ENCODE results near the gene LIPK.
"Not testable (repeated sequence)": the region's sequence is repeated elsewhere in the genome, so short reads cannot be mapped to it uniquely, and the experiment has no call there.

The LIPK gene

GRCh38 chr10:88661577-88661976, 44.5 kb upstream of the LIPK start:
- Histone ChIP-seq H3K4me1 (ENCODE audit: control insufficient read depth in 1 of 2, insufficient read depth in 1 of 2, low read depth in 1 of 2, low read length in 1 of 2) (no peaks in the 10 kb centered on the region), H3K27ac (no peak overlapping the region), H3K27me3 (no peaks in the 10 kb centered on the region), H3K36me3 (no peaks in the 10 kb centered on the region), H3K4me3 (ENCODE audit: low read depth in 1 of 2, low read length in 1 of 2) (no peak overlapping the region), H3K9me3 (no peaks in the 10 kb centered on the region)
- TF ChIP-seq CTCF (IDR thresholded peaks at IDR 0.05): no peak

DNA sequence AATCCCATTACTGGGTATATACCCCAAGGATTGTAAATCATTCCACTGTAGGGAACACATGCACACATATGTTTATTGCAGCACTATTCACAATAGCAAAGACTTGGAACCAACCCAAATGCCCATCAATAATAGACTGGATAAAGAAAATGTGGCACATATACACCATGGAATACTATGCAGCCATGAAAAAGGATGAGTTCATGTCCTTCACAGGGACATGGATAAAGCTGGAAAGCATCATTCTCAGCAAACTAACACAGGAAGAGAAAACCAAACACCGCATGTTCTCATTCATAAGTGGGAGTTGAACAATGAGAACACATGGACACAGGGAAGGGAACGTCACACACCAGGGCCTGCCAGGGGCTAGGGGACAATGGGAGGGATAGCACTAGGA, 42.9 kb upstream of the LIPK start:
- H3K27ac ChIP-seq; H3K36me3 ChIP-seq; H3K4me3 ChIP-seq (ENCODE audit: low read depth in 1 of 2, low read length in 1 of 2); H3K9me3 ChIP-seq; H3K4me1 ChIP-seq (ENCODE audit: control insufficient read depth in 1 of 2, insufficient read depth in 1 of 2, low read depth in 1 of 2, low read length in 1 of 2); H3K27me3 ChIP-seq: not testable (repeated sequence)

DNA sequence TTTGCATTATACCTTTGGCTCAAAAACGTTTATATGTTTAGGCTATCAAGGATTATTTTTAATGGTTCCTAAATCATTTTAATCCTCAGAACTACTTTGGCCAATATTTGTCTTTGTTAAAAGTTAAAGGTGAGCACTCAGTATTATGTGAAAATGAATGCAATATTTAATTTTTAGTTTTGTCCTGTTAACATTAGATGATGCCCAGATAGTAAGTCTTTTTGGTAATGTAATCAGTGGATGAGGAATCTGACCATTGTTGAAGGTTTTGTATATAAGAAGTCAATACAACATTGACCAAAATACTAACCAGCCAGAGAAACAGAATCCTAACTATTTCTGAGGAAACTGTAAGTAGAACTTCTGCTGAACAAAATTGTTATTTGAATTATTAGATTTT, 41.9 kb upstream of the LIPK start, which contains the start of gene LIPF:
Gene LIPF, plus strand, starts transcription at position 301 of the 400 bp plus-strand sequence. CDS start 2,856 bp downstream, outside the sequence.
- no peaks in the 10 kb centered on the region for H3K36me3 ChIP-seq
- no peak within 1 kb of the TSS for H3K4me3 ChIP-seq (ENCODE audit: low read depth in 1 of 2, low read length in 1 of 2)
- no peaks in the 10 kb centered on the region for H3K4me1 ChIP-seq (ENCODE audit: control insufficient read depth in 1 of 2, insufficient read depth in 1 of 2, low read depth in 1 of 2, low read length in 1 of 2)
- no peaks in the 10 kb centered on the region for H3K27me3 ChIP-seq
- no peaks in the 10 kb centered on the region for H3K9me3 ChIP-seq
- no peak within 1 kb of the TSS for H3K27ac ChIP-seq
- TF ChIP-seq CTCF (IDR thresholded peaks at IDR 0.05): no peak

DNA sequence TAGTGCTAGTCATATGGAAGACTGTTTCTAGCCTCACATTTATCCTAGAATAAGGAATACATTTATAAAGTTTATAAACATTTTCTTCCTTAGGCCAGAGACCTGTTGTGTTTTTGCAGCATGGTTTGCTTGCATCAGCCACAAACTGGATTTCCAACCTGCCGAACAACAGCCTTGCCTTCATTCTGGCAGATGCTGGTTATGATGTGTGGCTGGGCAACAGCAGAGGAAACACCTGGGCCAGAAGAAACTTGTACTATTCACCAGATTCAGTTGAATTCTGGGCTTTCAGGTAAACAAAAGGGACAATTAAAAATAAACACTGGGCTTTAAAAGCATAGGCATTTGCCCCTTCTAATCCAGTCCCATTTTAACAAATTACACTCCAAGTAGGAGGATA, 37.6 kb upstream of the LIPK start:
- Histone ChIP-seq H3K27ac (no peak overlapping the region), H3K4me3 (ENCODE audit: low read depth in 1 of 2, low read length in 1 of 2) (no peak overlapping the region), H3K36me3 (no peaks in the 10 kb centered on the region), H3K9me3 (no peaks in the 10 kb centered on the region), H3K4me1 (ENCODE audit: control insufficient read depth in 1 of 2, insufficient read depth in 1 of 2, low read depth in 1 of 2, low read length in 1 of 2) (no peaks in the 10 kb centered on the region), H3K27me3 (no peaks in the 10 kb centered on the region)
- TF ChIP-seq CTCF (IDR thresholded peaks at IDR 0.05): no peak

GRCh38 chr10:88670497-88670896, 35.6 kb upstream of the LIPK start:
- H3K9me3 ChIP-seq: no peaks in the 10 kb centered on the region
- H3K4me1 ChIP-seq (ENCODE audit: control insufficient read depth in 1 of 2, insufficient read depth in 1 of 2, low read depth in 1 of 2, low read length in 1 of 2): no peaks in the 10 kb centered on the region
- no peak for TF ChIP-seq CTCF (IDR thresholded peaks at IDR 0.05)
- H3K27me3 ChIP-seq: no peaks in the 10 kb centered on the region
- H3K36me3 ChIP-seq: no peaks in the 10 kb centered on the region
- no peak overlapping the region for H3K4me3 ChIP-seq (ENCODE audit: low read depth in 1 of 2, low read length in 1 of 2)
- H3K27ac ChIP-seq: no peak overlapping the region

DNA sequence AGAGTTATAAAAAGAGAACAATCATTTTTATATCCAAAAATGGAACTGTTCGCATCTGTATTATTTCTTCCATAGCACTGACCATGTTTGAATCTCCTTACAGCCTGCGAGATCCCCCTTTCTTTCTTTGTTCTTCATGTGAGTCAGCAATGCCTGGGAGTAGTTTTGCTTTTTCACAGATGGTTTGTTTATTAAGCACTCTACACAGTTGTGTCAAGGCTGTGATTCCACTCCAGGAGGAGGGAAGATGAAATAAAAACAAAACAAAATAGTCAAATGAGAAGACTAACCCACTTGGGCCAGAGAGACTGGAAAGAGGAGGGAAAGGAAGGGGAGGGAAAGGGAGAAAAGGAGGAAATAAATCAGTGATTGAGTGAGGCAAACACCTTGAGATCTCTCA, 34.0 kb upstream of the LIPK start:
- TF ChIP-seq CTCF (IDR thresholded peaks at IDR 0.05): no peak
- H3K36me3 ChIP-seq: no peaks in the 10 kb centered on the region
- H3K27me3 ChIP-seq: no peaks in the 10 kb centered on the region
- H3K4me1 ChIP-seq (ENCODE audit: control insufficient read depth in 1 of 2, insufficient read depth in 1 of 2, low read depth in 1 of 2, low read length in 1 of 2): no peaks in the 10 kb centered on the region
- no peaks in the 10 kb centered on the region for H3K9me3 ChIP-seq
- no peak overlapping the region for H3K4me3 ChIP-seq (ENCODE audit: low read depth in 1 of 2, low read length in 1 of 2)
- no peak overlapping the region for H3K27ac ChIP-seq

Data from neutrophil (primary cell).